ENCODE results near the gene COQ2. TPM values are rescaled to one million over a fixed set of nuclear protein-coding genes. Genes with fewer than 3 reads are reported as not detected.

COQ2 gene
- total RNA-seq, 2 experiments from 2014 or later, result 18.3 to 20.3 TPM

DNA sequence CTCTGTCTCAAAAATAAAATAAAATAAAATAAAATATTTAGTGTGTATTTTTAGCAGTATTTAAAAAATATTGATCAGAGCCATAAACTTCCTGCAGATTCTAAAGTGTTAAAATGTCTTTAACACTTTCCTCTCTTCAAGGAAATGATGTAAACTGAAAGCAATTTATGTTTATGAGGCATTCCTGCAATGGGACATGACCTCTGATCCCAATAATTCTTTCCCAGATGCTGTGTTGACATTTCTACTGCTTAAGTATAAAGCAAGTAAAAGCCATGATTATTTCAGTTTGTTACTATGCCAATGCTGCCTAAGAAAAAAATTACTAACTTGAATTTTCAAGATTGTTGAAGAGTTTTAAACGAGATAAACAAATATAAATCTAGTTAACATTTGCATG, 29.0 kb downstream of the COQ2 start:
- H3K4me3 Mint-ChIP-seq, result no peak overlapping the region
- no peaks in the 10 kb centered on the region for H3K9me3 Mint-ChIP-seq
- H3K27me3 Mint-ChIP-seq, result no peaks in the 10 kb centered on the region
- ChIA-PET POLR2A (no interaction called here), CTCF (no interaction called here)
- peaks cover 17% of the 10 kb centered on the region for H3K36me3 Mint-ChIP-seq (ENCODE audit: low read depth)
- no peak overlapping the region for H3K27ac Mint-ChIP-seq
- TF ChIP-seq, protein P1, sequence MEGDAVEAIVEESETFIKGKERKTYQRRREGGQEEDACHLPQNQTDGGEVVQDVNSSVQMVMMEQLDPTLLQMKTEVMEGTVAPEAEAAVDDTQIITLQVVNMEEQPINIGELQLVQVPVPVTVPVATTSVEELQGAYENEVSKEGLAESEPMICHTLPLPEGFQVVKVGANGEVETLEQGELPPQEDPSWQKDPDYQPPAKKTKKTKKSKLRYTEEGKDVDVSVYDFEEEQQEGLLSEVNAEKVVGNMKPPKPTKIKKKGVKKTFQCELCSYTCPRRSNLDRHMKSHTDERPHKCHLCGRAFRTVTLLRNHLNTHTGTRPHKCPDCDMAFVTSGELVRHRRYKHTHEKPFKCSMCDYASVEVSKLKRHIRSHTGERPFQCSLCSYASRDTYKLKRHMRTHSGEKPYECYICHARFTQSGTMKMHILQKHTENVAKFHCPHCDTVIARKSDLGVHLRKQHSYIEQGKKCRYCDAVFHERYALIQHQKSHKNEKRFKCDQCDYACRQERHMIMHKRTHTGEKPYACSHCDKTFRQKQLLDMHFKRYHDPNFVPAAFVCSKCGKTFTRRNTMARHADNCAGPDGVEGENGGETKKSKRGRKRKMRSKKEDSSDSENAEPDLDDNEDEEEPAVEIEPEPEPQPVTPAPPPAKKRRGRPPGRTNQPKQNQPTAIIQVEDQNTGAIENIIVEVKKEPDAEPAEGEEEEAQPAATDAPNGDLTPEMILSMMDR (IDR thresholded peaks at IDR 0.05), result no peak
- intact Hi-C loops (cut with micrococcal nuclease), result no loop called here
- peaks cover 23% of the 10 kb centered on the region for H3K4me1 Mint-ChIP-seq (ENCODE audit: low read depth)
- ATAC-seq (no peak), DNase-seq (no peak)

DNA sequence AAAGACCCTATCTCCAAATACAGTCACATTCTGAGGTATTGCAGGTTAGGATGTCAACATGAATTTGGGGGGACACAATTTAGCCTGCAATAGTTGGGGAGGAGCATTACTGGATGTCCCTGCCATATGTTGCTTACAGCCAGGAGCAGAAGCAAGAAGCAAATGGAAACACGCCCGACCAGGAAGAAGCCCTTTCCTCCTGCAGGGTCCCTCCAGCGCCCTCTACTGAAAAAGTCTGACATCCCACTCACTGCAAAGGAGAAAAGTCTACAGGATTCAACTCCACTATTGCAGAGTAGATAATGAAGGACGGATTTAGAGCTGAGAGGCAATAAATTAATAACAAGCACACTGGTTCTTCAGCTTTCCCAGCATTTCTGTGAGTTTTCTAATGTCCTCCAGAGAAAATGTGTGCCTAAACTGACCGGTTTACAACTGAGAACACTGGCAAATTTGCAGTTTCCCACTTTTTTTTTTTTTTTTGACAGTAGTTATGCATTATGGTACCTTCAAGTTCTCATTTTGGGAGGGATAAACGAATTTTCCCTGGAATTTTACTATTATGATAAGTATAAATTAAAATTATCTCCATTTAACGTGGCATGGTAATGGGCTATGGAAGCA, 31.7 kb downstream of the COQ2 start:
- TF ChIP-seq, protein P1 (IDR thresholded peaks at IDR 0.05), result peak; percentile 90
- H3K27ac Mint-ChIP-seq, result no peak overlapping the region
- intact Hi-C loops (cut with micrococcal nuclease), result loop anchor here (2.0 kb wide), 1 partner anchor 178 kb away; no protein-coding TSS in a partner anchor
- DNase-seq (peak; percentile 84), ATAC-seq (peak; percentile 88)
- POLR2A ChIA-PET, result interaction anchor here (0.9 to 1.1 kb wide), 3 partner anchors 156 to 173 kb away, joined by 3 read pairs; no protein-coding TSS in a partner anchor
- CTCF ChIA-PET, result interaction anchor here (0.5 to 5.3 kb wide), 43 partner anchors 9 to 390 kb away, joined by 3 to 38 read pairs (median 4); partner anchors contain the start of genes COPS4, COQ2 and PLAC8
- H3K9me3 Mint-ChIP-seq, result no peaks in the 10 kb centered on the region
- peaks cover 3% of the 10 kb centered on the region for H3K36me3 Mint-ChIP-seq (ENCODE audit: low read depth)
- H3K27me3 Mint-ChIP-seq, result no peaks in the 10 kb centered on the region
- H3K4me3 Mint-ChIP-seq, result no peak overlapping the region
- H3K4me1 Mint-ChIP-seq (ENCODE audit: low read depth), result peaks cover 21% of the 10 kb centered on the region

GRCh38 chr4:83251447-83251830, 33.2 kb downstream of the COQ2 start:
- Mint-ChIP-seq H3K4me3 (no peak overlapping the region), H3K27ac (no peak overlapping the region), H3K9me3 (no peaks in the 10 kb centered on the region), H3K36me3 (ENCODE audit: low read depth) (no peaks in the 10 kb centered on the region), H3K27me3 (no peaks in the 10 kb centered on the region), H3K4me1 (ENCODE audit: low read depth) (peaks cover 21% of the 10 kb centered on the region)
- ATAC-seq, result no peak
- DNase-seq, result no peak
- TF ChIP-seq, protein P1 (IDR thresholded peaks at IDR 0.05), result no peak
- ChIA-PET CTCF (interaction anchor here (0.8 to 5.3 kb wide), 26 partner anchors 9 to 216 kb away, joined by 3 to 38 read pairs (median 4); partner anchors contain the start of genes COPS4 and PLAC8), POLR2A (interaction anchor here (0.6 to 1.3 kb wide), 4 partner anchors 15 to 176 kb away, joined by 3 to 6 read pairs (median 3); no protein-coding TSS in a partner anchor)
- intact Hi-C loops (cut with micrococcal nuclease), result no loop called here

GRCh38 chr4:83250687-83251446, 33.7 kb downstream of the COQ2 start:
- intact Hi-C loops (cut with micrococcal nuclease), result no loop called here
- TF ChIP-seq, protein P1 (IDR thresholded peaks at IDR 0.05), result no peak
- CTCF ChIA-PET, result interaction anchor here (0.8 to 5.3 kb wide), 23 partner anchors 10 to 216 kb away, joined by 3 to 38 read pairs (median 4); partner anchors contain the start of genes COPS4 and PLAC8
- Mint-ChIP-seq H3K36me3 (ENCODE audit: low read depth) (no peaks in the 10 kb centered on the region), H3K9me3 (no peaks in the 10 kb centered on the region), H3K27me3 (no peaks in the 10 kb centered on the region), H3K4me1 (ENCODE audit: low read depth) (peaks cover 21% of the 10 kb centered on the region), H3K27ac (no peak overlapping the region), H3K4me3 (no peak overlapping the region)
- ATAC-seq, result no peak
- POLR2A ChIA-PET, result interaction anchor here (0.6 to 1.3 kb wide), 5 partner anchors 12 to 176 kb away, joined by 3 to 6 read pairs (median 3); no protein-coding TSS in a partner anchor
- DNase-seq, result no peak

All from activated CD8-positive, alpha-beta T cell treated with anti-CD3 and anti-CD28 coated beads for 36 hours (primary cell).